ENCODE data around the gene KRT10. TPM values are rescaled to one million over a fixed set of nuclear protein-coding genes. Genes with fewer than 3 reads are reported as not detected.

Gene KRT10
- total RNA-seq, 1 donor from 2014 or later: 50.6 TPM

DNA sequence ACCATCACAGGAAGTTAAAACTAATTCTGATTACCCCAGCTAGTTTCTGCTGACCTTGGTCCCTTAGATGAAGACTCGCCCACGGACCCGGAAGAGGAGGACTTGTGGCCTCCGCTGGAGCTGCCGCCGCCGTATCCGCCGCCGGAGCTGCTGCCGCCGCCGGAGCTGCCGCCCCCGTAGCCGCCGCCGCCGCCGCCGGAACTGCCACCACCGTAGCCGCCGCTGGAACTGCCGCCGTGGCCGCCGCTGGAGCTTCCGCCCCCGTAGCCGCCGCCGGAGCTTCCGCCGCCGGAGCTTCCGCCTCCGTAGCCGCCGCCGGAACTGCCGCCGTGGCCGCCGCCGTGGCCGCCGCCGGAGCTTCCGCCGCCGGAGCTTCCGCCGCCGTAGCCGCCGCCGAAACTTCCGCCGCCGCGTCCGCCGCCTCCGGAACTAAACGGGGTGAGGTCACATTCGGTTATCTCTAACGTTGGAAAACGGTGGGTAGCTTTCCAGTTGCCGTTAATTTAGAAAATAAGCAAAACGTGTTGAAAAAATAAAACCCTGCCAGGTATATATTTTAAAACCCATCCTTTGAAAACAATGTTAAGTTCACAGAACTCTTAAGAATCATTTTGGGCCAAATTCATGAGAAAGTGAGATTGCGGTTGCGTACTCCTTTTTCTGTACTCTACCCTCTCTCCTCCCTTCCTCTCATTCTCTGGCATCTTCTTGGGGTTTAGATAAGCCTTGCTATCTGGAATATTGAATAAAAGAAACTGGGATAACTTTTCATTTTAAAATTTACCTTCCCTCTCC is 3.5 kb downstream of the KRT10 start:
- no peak for FAIRE-seq

GRCh38 chr17:40818343-40818732 is 4.1 kb downstream of the KRT10 start:
- Histone ChIP-seq H4K20me1 (ENCODE audit: insufficient read depth, low read length) (no peaks in the 10 kb centered on the region), H3K4me1 (ENCODE audit: insufficient read depth, low read length) (peaks cover 7% of the 10 kb centered on the region), H3K27me3 (ENCODE audit: insufficient read depth, low read length) (no peaks in the 10 kb centered on the region), H3K27ac (ENCODE audit: low read depth, low read length) (peak overlapping the region; percentile 80), H3K36me3 (ENCODE audit: insufficient read depth, low read length) (peaks cover 13% of the 10 kb centered on the region), H3K4me3 (ENCODE audit: insufficient read depth, low read depth, low read length) (peak overlapping the region; percentile 83), H3K79me2 (ENCODE audit: insufficient read depth, low read length) (peaks cover 24% of the 10 kb centered on the region), H2AFZ (ENCODE audit: low read depth, low read length) (no peak overlapping the region), H3K9me3 (ENCODE audit: insufficient read depth, low read depth, low read length) (no peaks in the 10 kb centered on the region), H3K9ac (ENCODE audit: low read length) (peak overlapping the region; percentile 87), H3K4me2 (ENCODE audit: low read length) (peak overlapping the region; percentile 84)
- Mint-ChIP-seq H3K4me1 (ENCODE audit: low read depth, unreplicated experiment) (peaks cover 13% of the 10 kb centered on the region), H3K36me3 (ENCODE audit: low read depth, unreplicated experiment) (peaks cover 5% of the 10 kb centered on the region), H3K9me3 (ENCODE audit: unreplicated experiment) (no peaks in the 10 kb centered on the region), H3K4me3 (ENCODE audit: unreplicated experiment) (peak overlapping the region; percentile 92), H3K27me3 (ENCODE audit: low read depth, unreplicated experiment) (no peaks in the 10 kb centered on the region), H3K27ac (ENCODE audit: unreplicated experiment) (peak overlapping the region; percentile 28)
- FAIRE-seq (no peak), DNase-seq (ENCODE audit: low read depth) (no peak)
- TF ChIP-seq EZH2 (IDR thresholded peaks at IDR 0.05; ENCODE audit: insufficient read depth, low read length): no peak
- TF ChIP-seq, protein P1, sequence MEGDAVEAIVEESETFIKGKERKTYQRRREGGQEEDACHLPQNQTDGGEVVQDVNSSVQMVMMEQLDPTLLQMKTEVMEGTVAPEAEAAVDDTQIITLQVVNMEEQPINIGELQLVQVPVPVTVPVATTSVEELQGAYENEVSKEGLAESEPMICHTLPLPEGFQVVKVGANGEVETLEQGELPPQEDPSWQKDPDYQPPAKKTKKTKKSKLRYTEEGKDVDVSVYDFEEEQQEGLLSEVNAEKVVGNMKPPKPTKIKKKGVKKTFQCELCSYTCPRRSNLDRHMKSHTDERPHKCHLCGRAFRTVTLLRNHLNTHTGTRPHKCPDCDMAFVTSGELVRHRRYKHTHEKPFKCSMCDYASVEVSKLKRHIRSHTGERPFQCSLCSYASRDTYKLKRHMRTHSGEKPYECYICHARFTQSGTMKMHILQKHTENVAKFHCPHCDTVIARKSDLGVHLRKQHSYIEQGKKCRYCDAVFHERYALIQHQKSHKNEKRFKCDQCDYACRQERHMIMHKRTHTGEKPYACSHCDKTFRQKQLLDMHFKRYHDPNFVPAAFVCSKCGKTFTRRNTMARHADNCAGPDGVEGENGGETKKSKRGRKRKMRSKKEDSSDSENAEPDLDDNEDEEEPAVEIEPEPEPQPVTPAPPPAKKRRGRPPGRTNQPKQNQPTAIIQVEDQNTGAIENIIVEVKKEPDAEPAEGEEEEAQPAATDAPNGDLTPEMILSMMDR (IDR thresholded peaks at IDR 0.05; ENCODE audit: insufficient read depth, low read depth, low read length): no peak

More for the DNA sequence above, 3.5 kb downstream of the KRT10 start:
- Histone ChIP-seq H3K27me3 (ENCODE audit: insufficient read depth, low read length) (no peaks in the 10 kb centered on the region), H3K27ac (ENCODE audit: low read depth, low read length) (peak overlapping the region; percentile 80), H3K36me3 (ENCODE audit: insufficient read depth, low read length) (peaks cover 13% of the 10 kb centered on the region), H3K9ac (ENCODE audit: low read length) (peak overlapping the region; percentile 87), H4K20me1 (ENCODE audit: insufficient read depth, low read length) (no peaks in the 10 kb centered on the region), H3K4me2 (ENCODE audit: low read length) (peak overlapping the region; percentile 87), H3K9me3 (ENCODE audit: insufficient read depth, low read depth, low read length) (no peaks in the 10 kb centered on the region), H3K4me3 (ENCODE audit: insufficient read depth, low read depth, low read length) (peak overlapping the region; percentile 83), H3K4me1 (ENCODE audit: insufficient read depth, low read length) (peaks cover 7% of the 10 kb centered on the region), H3K79me2 (ENCODE audit: insufficient read depth, low read length) (peaks cover 24% of the 10 kb centered on the region), H2AFZ (ENCODE audit: low read depth, low read length) (peak overlapping the region; percentile 43)
- DNase-seq (ENCODE audit: low read depth): peak; percentile 56
- H3K4me1 Mint-ChIP-seq (ENCODE audit: low read depth, unreplicated experiment): peaks cover 13% of the 10 kb centered on the region
- H3K36me3 Mint-ChIP-seq (ENCODE audit: low read depth, unreplicated experiment): peaks cover 5% of the 10 kb centered on the region
- no peak for TF ChIP-seq EZH2 (IDR thresholded peaks at IDR 0.05; ENCODE audit: insufficient read depth, low read length)
- TF ChIP-seq, protein P1 (IDR thresholded peaks at IDR 0.05; ENCODE audit: insufficient read depth, low read depth, low read length): no peak
- H3K27ac Mint-ChIP-seq (ENCODE audit: unreplicated experiment): peak overlapping the region; percentile 96
- no peaks in the 10 kb centered on the region for H3K9me3 Mint-ChIP-seq (ENCODE audit: unreplicated experiment)
- H3K27me3 Mint-ChIP-seq (ENCODE audit: low read depth, unreplicated experiment): no peaks in the 10 kb centered on the region
- H3K4me3 Mint-ChIP-seq (ENCODE audit: unreplicated experiment): peak overlapping the region; percentile 94
